Measurements from ENCODE around the gene GPR108. TPM values are rescaled to one million over a fixed set of nuclear protein-coding genes. Genes with fewer than 3 reads are reported as not detected.

GPR108 gene
- total and polyA plus RNA-seq, 2 of the 13 experiments (the other 11 are each of a cell fraction or from before 2014, with no cell fraction given): 36.4 to 63.0 TPM

- TF ChIP-seq AHDC1 (CRISPR knock-in tag; IDR thresholded peaks at IDR 0.05; ENCODE audit: borderline replicate concordance) (0 out of 2 replicates have a peak, but pooled peaks have one; percentile 17), ZNF629 (CRISPR knock-in tag; conservative IDR thresholded peaks at IDR 0.05) (no peak), ZNF687 (CRISPR knock-in tag; IDR thresholded peaks at IDR 0.05) (peak; percentile 65; the same call in 1 of the 2 replicates), YEATS4 (CRISPR knock-in tag; IDR thresholded peaks at IDR 0.05; ENCODE audit: borderline replicate concordance) (no peak), ZNF281 (CRISPR knock-in tag; IDR thresholded peaks at IDR 0.05; ENCODE audit: borderline replicate concordance) (no peak), DZIP1 (CRISPR knock-in tag; IDR thresholded peaks at IDR 0.05) (no peak), SAP130 (CRISPR knock-in tag; IDR thresholded peaks at IDR 0.05; ENCODE audit: low read depth) (peak; percentile 30; the same call in 1 of the 2 replicates), THYN1 (CRISPR knock-in tag; IDR thresholded peaks at IDR 0.05; ENCODE audit: borderline replicate concordance, low read depth) (no peak), ZNF788 (CRISPR knock-in tag; IDR thresholded peaks at IDR 0.05; ENCODE audit: borderline replicate concordance) (no peak), ZFP36 (IDR thresholded peaks at IDR 0.05; ENCODE audit: borderline replicate concordance, low read depth, low read length, partially characterized antibody) (peak; percentile 40), MEIS1 (CRISPR knock-in tag; IDR thresholded peaks at IDR 0.05; ENCODE audit: borderline replicate concordance) (no peak)
Observed at GRCh38 chr19:6767357-6768235, 30.2 kb upstream of the GPR108 start, which contains the start of gene SH2D3A (continued).
